Osteoblast (primary cell): ENCODE results near the gene CREB3. TPM values are rescaled to one million over a fixed set of nuclear protein-coding genes. Genes with fewer than 3 reads are reported as not detected.

ENCODE experiments used
- DNase-seq: peaks from one replicate; pipeline ENCODE4 v3.0.0; 2011; ENCODE audit warnings: low spot score, mixed read lengths; ENCODE audit not compliant: insufficient read length; ENCODE audit errors: missing footprints
- H2AFZ ChIP-seq: 2 replicates; pipeline ENCODE4 v1.6.0; 2011; ENCODE audit warnings: mild to moderate bottlenecking, low read length
- H3K27ac ChIP-seq: 2 replicates; pipeline ENCODE4 v1.5.1; 2011; ENCODE audit warnings: mild to moderate bottlenecking, low read depth, low read length, moderate library complexity
- H3K27me3 ChIP-seq: 2 replicates; pipeline ENCODE4 v1.6.0; 2012; ENCODE audit warnings: mild to moderate bottlenecking, control low read depth, inconsistent platforms, low read length, moderate library complexity; ENCODE audit not compliant: insufficient read depth
- H3K36me3 ChIP-seq: 2 replicates; pipeline ENCODE4 v1.5.1; 2011; ENCODE audit warnings: mild to moderate bottlenecking, low read length, control low read depth, moderate library complexity; ENCODE audit not compliant: insufficient read depth
- H3K4me1 ChIP-seq: 2 replicates; pipeline ENCODE4 v1.5.1; 2011; ENCODE audit warnings: mild to moderate bottlenecking, low read length, control low read depth, moderate library complexity; ENCODE audit not compliant: insufficient read depth
- H3K4me2 ChIP-seq: 2 replicates; pipeline ENCODE4 v1.6.0; 2011; ENCODE audit warnings: mild to moderate bottlenecking, low read length; ENCODE audit not compliant: insufficient read depth
- H3K4me3 ChIP-seq: fragments of 200-600 bp; sonication (generic); 3 replicates; pipeline ENCODE4 v1.5.1; 2012; ENCODE audit warnings: mild to moderate bottlenecking, low read length, inconsistent platforms; ENCODE audit not compliant: insufficient read depth
- H3K79me2 ChIP-seq: 2 replicates; pipeline ENCODE4 v1.6.0; 2012; ENCODE audit warnings: mild to moderate bottlenecking, low read length, control low read depth, inconsistent platforms; ENCODE audit not compliant: insufficient read depth
- H3K9me3 ChIP-seq: 2 replicates; pipeline ENCODE4 v1.5.1; 2011; ENCODE audit warnings: low read depth, low read length, control low read depth
- H4K20me1 ChIP-seq: 2 replicates; pipeline ENCODE4 v1.6.0; 2012; ENCODE audit warnings: mild to moderate bottlenecking, low read length, control low read depth; ENCODE audit not compliant: insufficient read depth
- total RNA-seq: library from RNA; depleted of rRNA; stranded (reverse); fragments of >200 nt; gene quantifications from 2 replicates; pipeline ENCODE4 v1.2.3, GENCODE V29; 2012
- TF ChIP-seq, protein P1 (sequence below): IDR thresholded peaks from 2 replicates; pipeline ENCODE4 v1.5.1; 2011; ENCODE audit warnings: mild to moderate bottlenecking, low read depth, low read length, moderate library complexity; ENCODE audit errors: extremely low read depth

CREB3 gene
- total RNA-seq, 1 donor: 64.8 TPM

DNA sequence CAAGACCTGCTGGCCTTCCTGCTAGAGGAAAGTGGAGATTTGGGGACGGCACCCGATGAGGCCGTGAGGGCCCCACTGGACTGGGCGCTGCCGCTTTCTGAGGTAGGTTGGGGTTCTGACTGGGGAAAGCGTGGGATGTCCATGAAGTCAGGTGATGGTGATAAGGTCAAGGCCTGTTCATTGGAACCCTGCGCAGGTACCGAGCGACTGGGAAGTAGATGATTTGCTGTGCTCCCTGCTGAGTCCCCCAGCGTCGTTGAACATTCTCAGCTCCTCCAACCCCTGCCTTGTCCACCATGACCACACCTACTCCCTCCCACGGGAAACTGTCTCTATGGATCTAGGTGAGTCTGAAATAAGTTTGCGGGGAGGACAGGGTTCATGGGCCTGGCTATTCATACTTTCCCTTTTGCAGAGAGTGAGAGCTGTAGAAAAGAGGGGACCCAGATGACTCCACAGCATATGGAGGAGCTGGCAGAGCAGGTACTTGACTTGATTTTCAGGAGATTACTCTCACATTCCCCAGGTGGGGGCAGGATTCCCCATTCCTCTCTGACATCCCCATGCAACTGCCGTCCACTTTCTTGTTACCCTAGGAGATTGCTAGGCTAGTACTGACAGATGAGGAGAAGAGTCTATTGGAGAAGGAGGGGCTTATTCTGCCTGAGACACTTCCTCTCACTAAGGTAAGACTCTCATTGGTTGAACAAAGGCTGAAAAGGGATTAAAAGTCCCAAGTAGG, 505 bp downstream of the CREB3 start:
- Histone ChIP-seq H3K9me3 (no peaks in the 10 kb centered on the region), H3K4me1 (peaks cover 51% of the 10 kb centered on the region), H3K4me3 (peak overlapping the region; percentile 90), H3K79me2 (peaks cover 65% of the 10 kb centered on the region), H4K20me1 (peaks cover 32% of the 10 kb centered on the region), H2AFZ (peak overlapping the region; percentile 86), H3K36me3 (peaks cover 39% of the 10 kb centered on the region), H3K27me3 (no peaks in the 10 kb centered on the region), H3K27ac (peak overlapping the region; percentile 87), H3K4me2 (peak overlapping the region; percentile 91)
- TF ChIP-seq, protein P1, sequence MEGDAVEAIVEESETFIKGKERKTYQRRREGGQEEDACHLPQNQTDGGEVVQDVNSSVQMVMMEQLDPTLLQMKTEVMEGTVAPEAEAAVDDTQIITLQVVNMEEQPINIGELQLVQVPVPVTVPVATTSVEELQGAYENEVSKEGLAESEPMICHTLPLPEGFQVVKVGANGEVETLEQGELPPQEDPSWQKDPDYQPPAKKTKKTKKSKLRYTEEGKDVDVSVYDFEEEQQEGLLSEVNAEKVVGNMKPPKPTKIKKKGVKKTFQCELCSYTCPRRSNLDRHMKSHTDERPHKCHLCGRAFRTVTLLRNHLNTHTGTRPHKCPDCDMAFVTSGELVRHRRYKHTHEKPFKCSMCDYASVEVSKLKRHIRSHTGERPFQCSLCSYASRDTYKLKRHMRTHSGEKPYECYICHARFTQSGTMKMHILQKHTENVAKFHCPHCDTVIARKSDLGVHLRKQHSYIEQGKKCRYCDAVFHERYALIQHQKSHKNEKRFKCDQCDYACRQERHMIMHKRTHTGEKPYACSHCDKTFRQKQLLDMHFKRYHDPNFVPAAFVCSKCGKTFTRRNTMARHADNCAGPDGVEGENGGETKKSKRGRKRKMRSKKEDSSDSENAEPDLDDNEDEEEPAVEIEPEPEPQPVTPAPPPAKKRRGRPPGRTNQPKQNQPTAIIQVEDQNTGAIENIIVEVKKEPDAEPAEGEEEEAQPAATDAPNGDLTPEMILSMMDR: peak; percentile 15
- peak; percentile 96 for DNase-seq

DNA sequence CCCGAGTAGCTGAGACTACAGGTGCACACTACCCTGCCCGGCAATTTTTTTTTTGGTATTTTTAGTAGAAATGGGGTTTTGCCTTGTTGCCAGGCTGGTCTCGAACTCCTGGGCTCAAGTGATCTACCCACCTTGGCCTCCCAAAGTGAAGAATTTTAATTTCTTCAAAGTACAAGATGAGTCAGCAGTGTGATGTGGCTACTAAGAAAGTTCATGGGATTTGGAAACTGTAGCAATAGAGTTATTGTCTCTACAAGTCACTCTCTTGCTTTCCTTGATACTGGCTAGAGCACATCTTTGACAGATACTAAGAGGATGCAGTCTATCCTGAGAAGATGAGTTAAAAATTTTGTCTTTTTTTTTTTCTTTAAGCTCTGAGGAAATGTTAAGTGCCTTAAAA, 1.6 kb downstream of the CREB3 start:
- Histone ChIP-seq H3K4me1 (peaks cover 40% of the 10 kb centered on the region), H3K79me2 (peaks cover 59% of the 10 kb centered on the region), H3K27me3 (no peaks in the 10 kb centered on the region), H3K27ac (peak overlapping the region; percentile 87), H3K4me3 (no peak overlapping the region), H3K4me2 (peak overlapping the region; percentile 91), H3K9me3 (no peaks in the 10 kb centered on the region), H4K20me1 (peaks cover 28% of the 10 kb centered on the region), H2AFZ (no peak overlapping the region), H3K36me3 (peaks cover 50% of the 10 kb centered on the region)
- TF ChIP-seq, protein P1: no peak
- no peak for DNase-seq

DNA sequence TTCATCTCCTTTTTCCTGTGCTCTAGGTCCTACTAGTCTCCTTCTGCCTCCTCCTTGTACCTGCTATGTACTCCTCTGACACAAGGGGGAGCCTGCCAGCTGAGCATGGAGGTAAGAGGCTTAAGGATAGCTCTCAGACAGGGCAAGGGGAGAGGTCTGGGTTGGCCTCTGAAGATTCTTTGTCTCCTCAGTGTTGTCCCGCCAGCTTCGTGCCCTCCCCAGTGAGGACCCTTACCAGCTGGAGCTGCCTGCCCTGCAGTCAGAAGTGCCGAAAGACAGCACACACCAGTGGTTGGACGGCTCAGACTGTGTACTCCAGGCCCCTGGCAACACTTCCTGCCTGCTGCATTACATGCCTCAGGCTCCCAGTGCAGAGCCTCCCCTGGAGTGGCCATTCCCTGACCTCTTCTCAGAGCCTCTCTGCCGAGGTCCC, 3.8 kb downstream of the CREB3 start:
- Histone ChIP-seq H3K4me1 (peaks cover 20% of the 10 kb centered on the region), H3K27ac (no peak overlapping the region), H3K36me3 (peaks cover 64% of the 10 kb centered on the region), H3K9me3 (no peaks in the 10 kb centered on the region), H3K4me2 (no peak overlapping the region), H4K20me1 (peaks cover 21% of the 10 kb centered on the region), H3K79me2 (peaks cover 38% of the 10 kb centered on the region), H3K27me3 (no peaks in the 10 kb centered on the region), H3K4me3 (no peak overlapping the region), H2AFZ (no peak overlapping the region)
- peak; percentile 96 for DNase-seq
- TF ChIP-seq, protein P1: peak; percentile 91

DNA sequence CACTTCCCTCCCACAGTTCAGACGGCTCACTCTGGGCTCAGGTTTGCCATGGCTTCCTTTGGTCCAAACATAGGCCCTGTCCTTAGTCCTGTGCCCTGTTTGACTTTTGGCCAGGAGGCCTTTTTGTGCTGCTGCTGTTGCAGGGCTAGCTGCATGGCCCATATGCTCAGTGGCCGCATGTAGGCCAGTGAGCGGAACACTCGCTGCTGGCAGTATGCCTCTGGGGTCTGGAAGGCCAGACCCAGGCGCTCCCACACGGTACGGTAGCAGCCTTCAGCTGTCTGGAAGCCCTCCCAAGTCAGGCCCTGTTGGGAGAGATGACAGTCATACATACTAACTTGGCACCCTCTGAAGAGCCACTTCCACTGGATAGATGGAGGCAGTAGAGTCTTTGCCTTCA, 4.7 kb downstream of the CREB3 start:
- H3K27me3 ChIP-seq: no peaks in the 10 kb centered on the region
- H3K9me3 ChIP-seq: no peaks in the 10 kb centered on the region
- no peak overlapping the region for H3K4me3 ChIP-seq
- H3K4me1 ChIP-seq: peaks cover 18% of the 10 kb centered on the region
- peaks cover 34% of the 10 kb centered on the region for H3K79me2 ChIP-seq
- H3K36me3 ChIP-seq: peaks cover 72% of the 10 kb centered on the region
- no peak overlapping the region for H3K27ac ChIP-seq
- TF ChIP-seq, protein P1: no peak
- no peak overlapping the region for H3K4me2 ChIP-seq
- no peak for DNase-seq
- no peak overlapping the region for H2AFZ ChIP-seq
- H4K20me1 ChIP-seq: peaks cover 25% of the 10 kb centered on the region
